UCSD-AML1 (cell line): ENCODE data around the gene TNIP1.

Experiments
- DNase-seq: peaks from one replicate; lab custom pipeline; 2025; ENCODE audit not compliant: unreplicated experiment; lab: John Stamatoyannopoulos, UW

The TNIP1 gene

GRCh38 chr5:151085517-151086041 lies 4.7 kb upstream of the TNIP1 start:
- peak; percentile 69 for DNase-seq

GRCh38 chr5:151084363-151084762 lies 3.5 kb upstream of the TNIP1 start:
- DNase-seq, result no peak

DNA sequence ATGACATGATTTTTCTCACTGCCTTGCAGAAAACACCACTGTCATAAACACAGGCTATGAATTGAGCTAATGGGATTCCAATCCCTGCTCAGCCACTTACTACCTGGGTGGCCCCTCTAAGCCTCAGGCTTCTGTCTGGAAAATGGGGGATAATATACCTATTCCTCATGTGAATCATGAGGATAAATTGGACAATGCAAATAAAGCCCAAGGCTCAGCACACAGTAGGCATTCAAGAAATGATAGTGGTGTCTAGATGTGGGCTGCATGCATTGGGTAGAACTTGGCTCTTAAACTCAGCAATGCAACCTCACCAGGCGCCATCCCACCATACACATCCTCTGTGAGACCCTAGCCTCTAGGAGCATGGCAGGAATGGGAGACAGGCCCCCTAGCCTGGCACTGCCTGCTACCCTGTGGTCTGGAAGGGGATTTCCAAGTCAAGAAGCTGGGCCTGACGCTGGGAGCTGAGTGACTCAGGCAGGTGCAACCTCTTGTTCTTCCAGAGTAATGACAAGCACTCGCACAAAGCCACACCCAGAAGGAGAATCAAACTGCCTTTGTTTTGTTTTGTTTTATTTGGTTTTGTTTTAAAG lies 2.3 kb upstream of the TNIP1 start:
- DNase-seq, result no peak

- DNase-seq, result no peak
These were observed 1.6 kb upstream of the TNIP1 start for GRCh38 chr5:151082282-151082902.

DNA sequence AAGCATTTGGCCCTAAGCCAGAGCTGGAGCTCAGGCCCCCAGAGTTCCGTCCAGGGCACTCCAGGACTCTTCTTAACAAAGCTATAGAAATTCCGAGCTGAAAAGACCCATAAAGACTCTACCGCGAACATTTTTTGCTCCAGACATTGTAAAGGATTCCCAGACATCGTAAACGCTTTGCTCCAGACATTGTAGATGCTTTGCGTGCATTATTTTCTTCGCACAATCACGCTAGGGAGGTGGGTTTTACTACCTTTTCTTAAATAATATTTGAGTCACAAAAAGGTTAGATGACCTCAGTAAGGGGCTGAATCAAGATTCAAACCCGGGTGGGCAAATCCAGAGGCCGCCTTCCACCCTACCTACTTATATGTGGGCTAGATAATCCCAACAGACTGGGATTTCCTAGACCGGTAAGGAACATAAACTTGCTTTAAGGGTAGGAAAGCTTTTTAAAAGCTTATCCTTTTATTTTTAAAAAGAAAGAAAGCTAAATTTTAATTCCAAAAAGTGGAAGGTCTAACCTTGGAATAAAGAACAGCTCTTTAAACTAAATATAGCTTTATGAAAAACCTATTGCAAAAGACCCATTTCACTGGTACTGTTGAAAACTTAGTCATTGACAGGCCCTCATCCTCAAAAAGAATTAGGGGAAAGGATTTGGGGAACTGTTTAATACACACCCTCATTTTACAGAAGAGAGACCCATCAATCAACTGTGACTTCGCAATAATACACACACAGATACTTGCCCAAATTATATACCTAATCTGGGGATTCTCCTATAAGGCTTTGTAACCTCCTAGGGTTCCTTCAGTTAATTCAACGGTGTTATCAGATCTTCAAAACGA lies 822 bp upstream of the TNIP1 start:
- no peak for DNase-seq

DNA sequence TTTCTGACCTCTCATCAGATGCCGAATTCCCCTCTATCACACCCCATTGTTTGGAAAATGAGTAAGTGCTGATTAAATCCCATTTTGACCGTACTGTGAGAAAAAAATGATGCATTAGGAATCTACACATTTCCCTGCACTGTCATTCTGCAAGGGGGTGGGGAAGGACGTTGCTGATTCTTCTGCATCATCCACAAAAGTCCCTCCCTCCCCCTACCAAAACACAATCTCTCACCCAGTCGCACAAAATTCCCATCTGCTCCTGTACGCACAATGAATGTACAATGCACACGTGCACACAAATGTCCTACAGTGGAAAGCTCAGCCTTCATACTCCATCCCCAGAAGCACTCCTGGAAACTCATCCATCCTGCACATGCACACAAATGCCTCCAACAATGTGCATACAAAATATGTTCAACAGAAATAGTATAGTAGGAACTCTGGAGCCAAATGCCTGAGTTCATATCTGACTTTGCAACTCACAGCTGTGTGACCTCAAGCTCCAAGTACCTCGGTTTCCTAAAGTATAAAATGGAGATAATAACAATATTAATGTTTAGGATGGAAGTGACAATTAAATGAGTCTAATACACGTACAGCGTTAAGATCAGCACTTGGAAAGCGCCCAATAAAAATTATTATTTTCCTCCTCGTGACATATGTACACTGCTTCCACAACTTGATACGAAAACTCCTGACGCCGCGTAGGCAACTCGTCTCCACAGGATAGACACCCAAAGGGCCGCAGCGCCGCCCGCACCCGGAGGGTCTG lies 809 bp downstream of the TNIP1 start:
- no peak for DNase-seq

GRCh38 chr5:151078490-151079262 lies 2.2 kb downstream of the TNIP1 start:
- DNase-seq, result no peak

DNA sequence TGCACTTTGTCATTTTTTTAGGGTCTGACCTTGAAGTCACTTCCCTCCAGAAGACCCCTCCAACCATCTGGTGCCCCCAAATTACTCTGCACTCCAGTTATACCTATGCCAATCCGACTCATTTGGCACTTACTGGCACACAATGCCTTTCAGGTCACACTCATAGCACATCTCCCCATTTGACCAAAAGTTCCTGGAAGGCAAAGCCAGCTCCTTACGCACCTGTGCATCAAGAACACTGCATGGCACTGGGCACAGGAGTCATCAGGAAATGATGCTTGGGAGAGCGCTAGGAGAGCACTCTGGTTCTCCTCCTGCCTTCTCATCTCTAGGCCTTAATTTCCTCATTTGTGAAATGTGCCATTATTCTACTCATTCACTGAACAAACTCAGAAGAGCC lies 2.9 kb downstream of the TNIP1 start:
- no peak for DNase-seq

DNA sequence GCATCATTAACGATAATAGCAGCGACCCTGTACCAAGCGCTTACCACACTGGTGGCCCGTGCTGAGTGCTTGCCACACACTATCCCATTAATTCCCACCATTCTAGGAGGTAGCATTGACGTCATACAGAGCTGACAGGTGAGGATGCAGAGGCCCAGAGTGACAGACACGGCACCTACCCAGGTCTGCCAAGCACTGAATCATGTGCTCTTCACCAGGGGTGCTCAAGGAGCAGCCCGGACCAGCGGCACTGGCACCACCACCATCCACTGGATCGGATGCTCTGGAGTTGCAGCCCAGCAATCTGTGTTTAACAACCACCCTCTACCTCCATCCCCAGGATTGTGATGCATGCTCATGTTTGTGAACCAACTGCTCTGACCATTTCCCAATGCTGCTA lies 3.4 kb downstream of the TNIP1 start:
- no peak for DNase-seq

GRCh38 chr5:151076616-151077015 lies 4.2 kb downstream of the TNIP1 start:
- DNase-seq, result no peak

GRCh38 chr5:151075698-151076331 lies 5.0 kb downstream of the TNIP1 start:
- no peak for DNase-seq

GRCh38 chr5:151074557-151074956 lies 6.3 kb downstream of the TNIP1 start:
- no peak for DNase-seq

DNA sequence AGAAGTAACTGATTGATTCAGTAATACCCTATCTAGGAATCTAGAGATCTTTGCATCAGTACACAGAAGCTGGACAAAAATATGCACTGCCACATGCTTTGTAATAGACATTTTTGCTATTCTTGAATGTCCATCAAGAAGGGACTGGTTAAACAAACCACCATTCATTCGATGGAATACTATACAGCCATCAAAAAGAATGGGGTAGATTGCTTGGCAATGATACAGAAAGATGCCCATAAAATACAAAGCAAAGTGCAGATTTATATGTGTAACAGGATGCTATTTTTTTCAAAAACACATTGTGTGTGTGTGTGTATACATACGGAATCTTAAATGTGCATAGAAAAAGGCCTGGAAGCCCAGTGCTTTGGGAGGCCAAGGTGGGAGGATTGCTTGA lies 7.6 kb downstream of the TNIP1 start:
- DNase-seq, result no peak

DNA sequence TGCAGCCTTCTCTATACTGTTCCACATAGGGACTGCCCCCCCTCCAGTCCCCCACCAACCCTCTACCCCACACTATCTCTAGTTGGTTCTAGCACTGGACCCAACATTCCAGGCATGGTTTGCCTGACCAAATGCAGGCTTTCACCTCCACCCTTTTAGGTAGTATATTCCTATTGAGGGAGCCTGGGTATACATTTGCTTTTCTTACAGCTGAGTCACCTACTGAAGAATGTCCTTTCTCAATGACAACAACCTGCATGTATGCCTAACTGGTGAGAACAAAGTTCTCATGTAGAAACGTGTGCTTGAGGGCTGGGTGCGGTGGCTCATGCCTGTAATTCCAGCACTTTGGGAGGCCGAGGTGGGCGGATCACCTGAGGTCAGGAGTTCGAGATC lies 8.2 kb downstream of the TNIP1 start:
- no peak for DNase-seq

DNA sequence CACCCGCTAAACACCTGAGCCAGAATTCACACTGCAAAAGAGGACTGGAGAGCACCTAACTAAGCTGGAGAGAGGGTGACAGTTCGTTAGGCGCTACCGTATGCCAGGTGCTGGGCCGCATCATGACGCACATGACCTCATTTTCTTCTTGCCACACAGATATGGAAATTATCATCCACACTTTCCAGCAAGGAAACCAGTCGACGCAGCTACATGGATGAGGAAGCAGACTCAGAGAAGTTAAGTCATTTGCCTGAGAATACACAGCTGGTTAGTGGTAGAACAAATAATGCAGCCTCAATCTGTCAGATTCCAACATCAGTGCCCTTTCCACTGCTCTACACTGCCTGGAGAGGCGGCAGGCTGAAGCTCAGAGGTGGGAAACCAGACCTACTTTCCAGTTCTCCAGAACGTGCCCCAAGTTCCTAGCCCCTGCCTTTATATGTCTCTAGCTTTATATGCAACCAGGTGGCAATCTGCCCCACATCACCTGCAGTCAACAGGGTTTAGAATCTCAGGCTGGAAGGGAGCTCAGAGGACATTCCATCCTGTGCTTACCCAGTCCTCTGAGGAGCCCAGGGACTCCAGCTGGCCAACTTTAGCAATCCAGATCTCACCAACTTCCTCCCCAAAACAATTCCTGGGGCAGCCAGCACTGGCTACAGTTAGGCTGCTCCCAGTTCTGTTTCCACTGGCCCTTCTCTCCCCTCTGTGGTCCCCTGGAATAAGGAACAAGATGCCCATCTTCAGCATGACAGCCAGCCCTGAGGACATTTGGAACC lies 8.8 kb downstream of the TNIP1 start:
- no peak for DNase-seq

GRCh38 chr5:151071021-151071420 lies 9.8 kb downstream of the TNIP1 start:
- no peak for DNase-seq

DNA sequence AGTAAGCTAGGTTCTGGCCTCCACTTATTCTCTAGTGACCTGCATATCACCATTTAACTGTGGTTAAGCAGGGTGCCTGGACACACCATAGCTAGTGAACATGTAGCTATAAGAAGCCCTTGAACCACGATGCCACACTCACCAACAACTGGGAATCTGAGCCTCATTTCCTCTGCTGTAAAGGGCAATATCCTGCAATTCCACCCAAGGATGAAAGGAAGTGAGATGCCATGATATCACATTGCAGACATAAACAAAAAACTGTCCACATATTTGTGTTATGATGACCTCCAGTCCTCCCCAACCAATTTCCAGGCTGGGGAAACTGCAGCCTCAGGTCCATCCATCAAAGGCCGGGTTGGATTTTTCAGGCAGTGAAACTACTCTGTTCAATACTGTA lies 10.4 kb downstream of the TNIP1 start:
- no peak for DNase-seq

- DNase-seq, result no peak
These were observed 12.2 kb downstream of the TNIP1 start for GRCh38 chr5:151068433-151069197.
